ENCODE data around the gene HDAC9.

The HDAC9 gene

GRCh38 chr7:18619311-18619710 is 123.8 kb downstream of the HDAC9 start:
- Histone ChIP-seq H3K4me1 (ENCODE audit: control insufficient read depth, insufficient read depth, low read length) (no peaks in the 10 kb centered on the region), H3K9me3 (ENCODE audit: control insufficient read depth, low read length) (no peaks in the 10 kb centered on the region), H3K27me3 (ENCODE audit: control insufficient read depth, insufficient read depth, low read length, poor library complexity, severe bottlenecking) (no peaks in the 10 kb centered on the region), H3K4me3 (ENCODE audit: insufficient read depth, low read depth, low read length) (no peak overlapping the region), H3K27ac (ENCODE audit: insufficient read depth, low read depth, low read length, poor library complexity, severe bottlenecking) (no peak overlapping the region), H3K36me3 (ENCODE audit: control insufficient read depth, insufficient read depth, low read length) (no peaks in the 10 kb centered on the region)
- 93 to 100% methylated on average over 1 of the region's 1 CpG for WGBS, 2 experiments

GRCh38 chr7:18623389-18623788 is 127.8 kb downstream of the HDAC9 start:
- no peaks in the 10 kb centered on the region for H3K36me3 ChIP-seq (ENCODE audit: control insufficient read depth, insufficient read depth, low read length)
- H3K27me3 ChIP-seq (ENCODE audit: control insufficient read depth, insufficient read depth, low read length, poor library complexity, severe bottlenecking): no peaks in the 10 kb centered on the region
- WGBS, 2 experiments: 85 to 93% methylated on average over 3 of the region's 3 CpGs
- H3K9me3 ChIP-seq (ENCODE audit: control insufficient read depth, low read length): no peaks in the 10 kb centered on the region
- no peak overlapping the region for H3K27ac ChIP-seq (ENCODE audit: insufficient read depth, low read depth, low read length, poor library complexity, severe bottlenecking)
- no peaks in the 10 kb centered on the region for H3K4me1 ChIP-seq (ENCODE audit: control insufficient read depth, insufficient read depth, low read length)
- no peak overlapping the region for H3K4me3 ChIP-seq (ENCODE audit: insufficient read depth, low read depth, low read length)

- H3K9me3 ChIP-seq (ENCODE audit: control insufficient read depth, low read length): no peaks in the 10 kb centered on the region
- no peaks in the 10 kb centered on the region for H3K4me1 ChIP-seq (ENCODE audit: control insufficient read depth, insufficient read depth, low read length)
- no peak overlapping the region for H3K4me3 ChIP-seq (ENCODE audit: insufficient read depth, low read depth, low read length)
- WGBS, 2 experiments: 80 to 88% methylated on average over 1 of the region's 1 CpG
- H3K36me3 ChIP-seq (ENCODE audit: control insufficient read depth, insufficient read depth, low read length): no peaks in the 10 kb centered on the region
- H3K27me3 ChIP-seq (ENCODE audit: control insufficient read depth, insufficient read depth, low read length, poor library complexity, severe bottlenecking): no peaks in the 10 kb centered on the region
- H3K27ac ChIP-seq (ENCODE audit: insufficient read depth, low read depth, low read length, poor library complexity, severe bottlenecking): no peak overlapping the region
These were observed 128.9 kb downstream of the HDAC9 start for GRCh38 chr7:18624459-18624858.

GRCh38 chr7:18626086-18626485 is 130.5 kb downstream of the HDAC9 start:
- no peaks in the 10 kb centered on the region for H3K4me1 ChIP-seq (ENCODE audit: control insufficient read depth, insufficient read depth, low read length)
- H3K27ac ChIP-seq (ENCODE audit: insufficient read depth, low read depth, low read length, poor library complexity, severe bottlenecking): no peak overlapping the region
- no peaks in the 10 kb centered on the region for H3K27me3 ChIP-seq (ENCODE audit: control insufficient read depth, insufficient read depth, low read length, poor library complexity, severe bottlenecking)
- H3K36me3 ChIP-seq (ENCODE audit: control insufficient read depth, insufficient read depth, low read length): no peaks in the 10 kb centered on the region
- no peak overlapping the region for H3K4me3 ChIP-seq (ENCODE audit: insufficient read depth, low read depth, low read length)
- no peaks in the 10 kb centered on the region for H3K9me3 ChIP-seq (ENCODE audit: control insufficient read depth, low read length)

GRCh38 chr7:18626717-18627116 is 131.2 kb downstream of the HDAC9 start:
- no peak overlapping the region for H3K4me3 ChIP-seq (ENCODE audit: insufficient read depth, low read depth, low read length)
- H3K27me3 ChIP-seq (ENCODE audit: control insufficient read depth, insufficient read depth, low read length, poor library complexity, severe bottlenecking): no peaks in the 10 kb centered on the region
- H3K4me1 ChIP-seq (ENCODE audit: control insufficient read depth, insufficient read depth, low read length): no peaks in the 10 kb centered on the region
- no peaks in the 10 kb centered on the region for H3K36me3 ChIP-seq (ENCODE audit: control insufficient read depth, insufficient read depth, low read length)
- no peaks in the 10 kb centered on the region for H3K9me3 ChIP-seq (ENCODE audit: control insufficient read depth, low read length)
- H3K27ac ChIP-seq (ENCODE audit: insufficient read depth, low read depth, low read length, poor library complexity, severe bottlenecking): no peak overlapping the region

GRCh38 chr7:18637516-18637915 is 142.0 kb downstream of the HDAC9 start:
- H3K36me3 ChIP-seq (ENCODE audit: control insufficient read depth, insufficient read depth, low read length): no peaks in the 10 kb centered on the region
- H3K4me3 ChIP-seq (ENCODE audit: insufficient read depth, low read depth, low read length): no peak overlapping the region
- no peaks in the 10 kb centered on the region for H3K4me1 ChIP-seq (ENCODE audit: control insufficient read depth, insufficient read depth, low read length)
- WGBS, 2 experiments: 90 to 94% methylated on average over 3 of the region's 3 CpGs
- H3K9me3 ChIP-seq (ENCODE audit: control insufficient read depth, low read length): no peaks in the 10 kb centered on the region
- no peaks in the 10 kb centered on the region for H3K27me3 ChIP-seq (ENCODE audit: control insufficient read depth, insufficient read depth, low read length, poor library complexity, severe bottlenecking)
- H3K27ac ChIP-seq (ENCODE audit: insufficient read depth, low read depth, low read length, poor library complexity, severe bottlenecking): no peak overlapping the region

- H3K27ac ChIP-seq (ENCODE audit: insufficient read depth, low read depth, low read length, poor library complexity, severe bottlenecking): no peak overlapping the region
- no peaks in the 10 kb centered on the region for H3K27me3 ChIP-seq (ENCODE audit: control insufficient read depth, insufficient read depth, low read length, poor library complexity, severe bottlenecking)
- H3K9me3 ChIP-seq (ENCODE audit: control insufficient read depth, low read length): no peaks in the 10 kb centered on the region
- H3K36me3 ChIP-seq (ENCODE audit: control insufficient read depth, insufficient read depth, low read length): no peaks in the 10 kb centered on the region
- no peak overlapping the region for H3K4me3 ChIP-seq (ENCODE audit: insufficient read depth, low read depth, low read length)
- 90 to 100% methylated on average over 2 of the region's 4 CpGs for WGBS, 2 experiments
- H3K4me1 ChIP-seq (ENCODE audit: control insufficient read depth, insufficient read depth, low read length): no peaks in the 10 kb centered on the region
These were observed 143.3 kb downstream of the HDAC9 start for GRCh38 chr7:18638594-18639452.

GRCh38 chr7:18639711-18640110 is 144.2 kb downstream of the HDAC9 start:
- H3K4me3 ChIP-seq (ENCODE audit: insufficient read depth, low read depth, low read length): no peak overlapping the region
- no peak overlapping the region for H3K27ac ChIP-seq (ENCODE audit: insufficient read depth, low read depth, low read length, poor library complexity, severe bottlenecking)
- H3K4me1 ChIP-seq (ENCODE audit: control insufficient read depth, insufficient read depth, low read length): no peaks in the 10 kb centered on the region
- WGBS, 2 experiments: 100% methylated on average over 1 of the region's 1 CpG; no CpG with 5 or more reads in 1 of the 2 experiments
- H3K27me3 ChIP-seq (ENCODE audit: control insufficient read depth, insufficient read depth, low read length, poor library complexity, severe bottlenecking): no peaks in the 10 kb centered on the region
- H3K9me3 ChIP-seq (ENCODE audit: control insufficient read depth, low read length): no peaks in the 10 kb centered on the region
- H3K36me3 ChIP-seq (ENCODE audit: control insufficient read depth, insufficient read depth, low read length): no peaks in the 10 kb centered on the region

GRCh38 chr7:18644981-18645380 is 149.4 kb downstream of the HDAC9 start:
- 86 to 91% methylated on average over 2 to 3 of the region's 3 CpGs for WGBS, 2 experiments

GRCh38 chr7:18647582-18647981 is 152.0 kb downstream of the HDAC9 start:
- Histone ChIP-seq H3K4me1 (ENCODE audit: control insufficient read depth, insufficient read depth, low read length) (no peaks in the 10 kb centered on the region), H3K27ac (ENCODE audit: insufficient read depth, low read depth, low read length, poor library complexity, severe bottlenecking) (no peak overlapping the region), H3K27me3 (ENCODE audit: control insufficient read depth, insufficient read depth, low read length, poor library complexity, severe bottlenecking) (no peaks in the 10 kb centered on the region), H3K4me3 (ENCODE audit: insufficient read depth, low read depth, low read length) (no peak overlapping the region), H3K9me3 (ENCODE audit: control insufficient read depth, low read length) (no peaks in the 10 kb centered on the region), H3K36me3 (ENCODE audit: control insufficient read depth, insufficient read depth, low read length) (no peaks in the 10 kb centered on the region)
- WGBS, 2 experiments: 88 to 97% methylated on average over 5 of the region's 5 CpGs

More at GRCh38 chr7:18644981-18645380, 149.4 kb downstream of the HDAC9 start:
- H3K27me3 ChIP-seq (ENCODE audit: control insufficient read depth, insufficient read depth, low read length, poor library complexity, severe bottlenecking): no peaks in the 10 kb centered on the region
- no peak overlapping the region for H3K27ac ChIP-seq (ENCODE audit: insufficient read depth, low read depth, low read length, poor library complexity, severe bottlenecking)
- H3K9me3 ChIP-seq (ENCODE audit: control insufficient read depth, low read length): no peaks in the 10 kb centered on the region
- no peaks in the 10 kb centered on the region for H3K4me1 ChIP-seq (ENCODE audit: control insufficient read depth, insufficient read depth, low read length)
- H3K36me3 ChIP-seq (ENCODE audit: control insufficient read depth, insufficient read depth, low read length): no peaks in the 10 kb centered on the region
- no peak overlapping the region for H3K4me3 ChIP-seq (ENCODE audit: insufficient read depth, low read depth, low read length)

Measured in ectodermal cell (in vitro differentiated cells).